GM12801 (cell line): ENCODE data around the gene GET4.

ENCODE experiments used
- CTCF ChIP-seq: IDR thresholded peaks from one replicate; pipeline ENCODE4 v1.5.1; 2011; ENCODE audit warnings: control low read depth; ENCODE audit not compliant: insufficient read length; ENCODE audit errors: extremely low read depth

GET4 gene

GRCh38 chr7:909358-910329 lies 33.3 kb downstream of the GET4 start:
- no peak for TF ChIP-seq CTCF

DNA sequence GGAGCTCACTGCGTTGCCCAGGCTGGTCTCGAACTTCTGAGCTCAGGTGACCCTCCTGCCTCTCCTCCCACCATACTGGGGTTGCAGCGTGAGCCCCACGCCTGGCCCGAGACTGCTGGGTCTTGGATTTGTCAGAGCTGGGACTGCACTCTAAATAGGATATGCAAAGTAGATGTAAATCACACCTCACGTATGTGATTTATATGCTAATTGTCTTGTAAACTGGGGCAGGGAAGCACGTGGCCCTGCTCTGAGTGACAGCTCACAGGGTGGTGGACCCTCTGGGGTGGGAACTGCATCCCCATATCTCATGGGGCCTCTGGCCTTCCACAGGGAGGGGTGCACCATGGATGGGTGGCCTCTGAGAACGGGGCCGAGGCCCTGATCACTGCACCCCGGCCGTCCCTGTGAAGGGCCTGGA lies 34.1 kb downstream of the GET4 start:
- TF ChIP-seq CTCF: no peak

DNA sequence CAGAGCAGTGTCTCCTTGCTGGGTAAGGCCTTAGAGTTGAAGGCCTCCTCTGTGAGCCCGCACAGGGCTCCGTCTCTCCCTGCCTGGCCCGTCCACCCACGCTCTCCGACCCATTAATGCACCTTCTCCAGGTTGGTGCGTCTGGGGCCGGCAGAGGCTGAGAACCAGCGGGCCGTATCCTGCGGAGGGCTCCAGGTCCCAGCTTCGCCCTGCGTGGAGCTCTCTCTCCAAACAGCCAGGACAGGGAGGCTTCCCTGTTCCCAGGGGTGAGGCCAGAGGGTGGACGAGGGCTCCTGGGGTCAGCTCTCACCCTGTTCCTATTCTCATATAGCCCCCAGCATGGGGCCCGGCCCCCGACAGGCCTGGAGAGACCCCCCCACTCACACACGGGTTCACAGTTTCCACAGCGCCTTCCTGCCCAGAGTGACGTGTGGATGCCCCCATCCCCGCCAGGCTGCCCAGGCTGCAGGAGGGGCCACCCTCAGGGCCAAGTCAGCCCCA lies 34.6 kb downstream of the GET4 start:
- TF ChIP-seq CTCF: no peak

DNA sequence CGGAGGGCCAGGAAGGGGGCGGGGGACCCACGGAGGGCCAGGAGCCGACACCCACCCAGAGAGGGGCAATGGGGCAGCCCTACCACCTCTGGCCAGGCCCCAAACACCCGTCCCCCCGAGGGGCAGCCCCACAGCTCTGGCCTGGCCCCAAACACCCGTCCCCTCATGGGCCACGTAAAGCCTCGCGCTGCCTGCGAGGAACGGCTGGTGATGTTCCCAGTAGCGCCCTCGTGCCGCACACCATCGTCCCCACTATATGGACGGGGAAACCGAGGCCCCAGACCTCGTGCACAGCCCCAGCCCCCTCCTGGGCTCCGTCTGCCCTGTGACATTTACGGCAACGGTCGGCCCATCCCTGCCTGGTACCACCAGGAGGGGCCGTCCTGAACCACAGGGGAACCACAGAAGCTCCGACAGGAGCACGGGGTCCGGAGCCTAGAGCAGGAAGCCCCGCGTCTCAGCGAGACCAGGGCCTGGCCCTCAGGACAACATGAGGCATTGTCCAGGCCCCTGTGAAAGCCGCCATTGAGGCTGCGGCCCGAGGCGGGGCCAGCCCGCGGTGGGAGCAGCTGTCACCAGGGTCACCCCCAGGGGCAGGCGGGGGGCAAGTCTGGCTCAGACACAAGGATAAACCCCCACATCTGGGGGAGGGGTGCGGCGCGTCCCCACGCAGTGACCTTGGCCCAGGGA lies 35.6 kb downstream of the GET4 start:
- TF ChIP-seq CTCF: no peak

GRCh38 chr7:913736-914520 lies 37.6 kb downstream of the GET4 start:
- TF ChIP-seq CTCF: no peak

DNA sequence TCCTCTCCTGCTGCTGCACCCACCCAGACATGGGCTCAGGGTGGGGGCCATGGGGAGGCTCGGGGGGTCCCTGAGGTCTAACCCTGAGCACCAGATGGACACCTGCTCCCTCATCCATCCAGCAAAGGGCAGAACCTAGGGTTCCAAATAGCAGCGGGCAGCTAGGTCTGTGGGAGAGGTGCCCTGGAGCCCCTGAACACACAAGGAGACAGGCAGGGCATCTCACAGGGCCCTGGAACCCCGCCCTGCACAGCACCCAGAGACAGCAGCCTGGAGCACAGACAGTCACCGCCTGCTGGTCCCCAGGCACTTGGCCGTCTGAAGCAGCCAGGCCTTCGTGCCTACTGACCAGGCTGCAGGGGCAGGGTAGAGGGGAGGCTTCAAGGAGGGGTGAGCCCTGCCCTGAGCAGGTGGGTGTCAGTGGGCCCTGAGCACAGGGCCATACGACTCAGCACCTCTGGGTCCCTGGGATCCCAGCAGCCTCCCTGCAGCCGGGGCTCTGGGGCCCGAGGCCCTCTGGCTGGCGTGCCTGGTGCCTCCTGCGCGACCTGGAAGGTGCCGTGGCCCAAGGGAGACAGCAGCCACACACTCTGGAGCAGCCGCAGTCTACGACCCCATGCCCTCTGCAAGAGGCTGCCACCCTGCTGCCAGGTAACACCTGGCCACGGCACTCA lies 38.3 kb downstream of the GET4 start:
- no peak for TF ChIP-seq CTCF
